Fibroblast of pulmonary artery (primary cell): ENCODE data around the gene KCNQ1OT1.

Source experiments
- DNase-seq: peaks from one replicate; pipeline ENCODE4 v3.0.0-alpha.2; 2010; ENCODE audit warnings: low read depth
- H3K4me3 ChIP-seq: replicated peaks from 2 replicates; pipeline ENCODE4 v1.5.1; 2011; ENCODE audit warnings: low read depth, mild to moderate bottlenecking, control low read depth, low read length, moderate library complexity
- TF ChIP-seq, protein P1 (sequence below): IDR thresholded peaks from 2 replicates; pipeline ENCODE4 v1.5.1; 2011; ENCODE audit warnings: mild to moderate bottlenecking, control low read depth, low read length, inconsistent platforms; ENCODE audit errors: missing control alignments

Gene KCNQ1OT1

DNA sequence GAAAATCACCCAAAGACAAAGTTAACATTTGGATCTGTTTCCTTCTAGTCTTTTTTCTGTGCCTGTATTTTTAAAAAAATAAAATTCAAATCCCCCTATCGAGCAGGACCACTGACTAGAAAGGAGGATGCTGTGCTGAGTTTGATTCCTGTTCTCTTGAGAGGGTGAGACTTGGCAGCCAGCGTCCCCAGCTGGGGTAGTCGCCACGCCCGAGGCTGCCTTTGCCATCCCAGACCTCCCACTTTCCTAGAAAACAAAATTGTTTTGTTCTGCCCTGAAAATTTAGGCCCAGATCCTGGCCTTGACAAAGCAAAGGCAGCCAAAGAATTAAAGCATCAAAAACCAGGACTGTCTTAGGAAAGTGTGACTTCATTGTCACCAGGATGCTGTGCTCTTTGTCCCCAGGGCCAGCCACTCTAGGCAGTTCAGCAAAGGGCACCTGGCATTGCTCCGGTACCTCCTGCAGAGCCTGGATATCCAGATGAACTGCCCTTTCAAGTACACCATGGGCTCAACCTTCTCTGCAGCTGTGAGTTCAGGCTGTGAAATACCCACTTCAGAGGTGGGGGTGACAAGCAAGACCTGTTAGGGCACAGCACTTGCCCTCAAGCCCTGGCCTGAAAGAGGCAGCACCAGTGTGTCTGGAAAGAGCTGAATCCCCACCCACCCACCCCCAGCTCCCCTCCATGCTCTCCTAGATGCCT, 44.6 kb downstream of the KCNQ1OT1 start:
- no peak for DNase-seq
- H3K4me3 ChIP-seq, result no peak overlapping the region
- TF ChIP-seq, protein P1, sequence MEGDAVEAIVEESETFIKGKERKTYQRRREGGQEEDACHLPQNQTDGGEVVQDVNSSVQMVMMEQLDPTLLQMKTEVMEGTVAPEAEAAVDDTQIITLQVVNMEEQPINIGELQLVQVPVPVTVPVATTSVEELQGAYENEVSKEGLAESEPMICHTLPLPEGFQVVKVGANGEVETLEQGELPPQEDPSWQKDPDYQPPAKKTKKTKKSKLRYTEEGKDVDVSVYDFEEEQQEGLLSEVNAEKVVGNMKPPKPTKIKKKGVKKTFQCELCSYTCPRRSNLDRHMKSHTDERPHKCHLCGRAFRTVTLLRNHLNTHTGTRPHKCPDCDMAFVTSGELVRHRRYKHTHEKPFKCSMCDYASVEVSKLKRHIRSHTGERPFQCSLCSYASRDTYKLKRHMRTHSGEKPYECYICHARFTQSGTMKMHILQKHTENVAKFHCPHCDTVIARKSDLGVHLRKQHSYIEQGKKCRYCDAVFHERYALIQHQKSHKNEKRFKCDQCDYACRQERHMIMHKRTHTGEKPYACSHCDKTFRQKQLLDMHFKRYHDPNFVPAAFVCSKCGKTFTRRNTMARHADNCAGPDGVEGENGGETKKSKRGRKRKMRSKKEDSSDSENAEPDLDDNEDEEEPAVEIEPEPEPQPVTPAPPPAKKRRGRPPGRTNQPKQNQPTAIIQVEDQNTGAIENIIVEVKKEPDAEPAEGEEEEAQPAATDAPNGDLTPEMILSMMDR, result no peak

DNA sequence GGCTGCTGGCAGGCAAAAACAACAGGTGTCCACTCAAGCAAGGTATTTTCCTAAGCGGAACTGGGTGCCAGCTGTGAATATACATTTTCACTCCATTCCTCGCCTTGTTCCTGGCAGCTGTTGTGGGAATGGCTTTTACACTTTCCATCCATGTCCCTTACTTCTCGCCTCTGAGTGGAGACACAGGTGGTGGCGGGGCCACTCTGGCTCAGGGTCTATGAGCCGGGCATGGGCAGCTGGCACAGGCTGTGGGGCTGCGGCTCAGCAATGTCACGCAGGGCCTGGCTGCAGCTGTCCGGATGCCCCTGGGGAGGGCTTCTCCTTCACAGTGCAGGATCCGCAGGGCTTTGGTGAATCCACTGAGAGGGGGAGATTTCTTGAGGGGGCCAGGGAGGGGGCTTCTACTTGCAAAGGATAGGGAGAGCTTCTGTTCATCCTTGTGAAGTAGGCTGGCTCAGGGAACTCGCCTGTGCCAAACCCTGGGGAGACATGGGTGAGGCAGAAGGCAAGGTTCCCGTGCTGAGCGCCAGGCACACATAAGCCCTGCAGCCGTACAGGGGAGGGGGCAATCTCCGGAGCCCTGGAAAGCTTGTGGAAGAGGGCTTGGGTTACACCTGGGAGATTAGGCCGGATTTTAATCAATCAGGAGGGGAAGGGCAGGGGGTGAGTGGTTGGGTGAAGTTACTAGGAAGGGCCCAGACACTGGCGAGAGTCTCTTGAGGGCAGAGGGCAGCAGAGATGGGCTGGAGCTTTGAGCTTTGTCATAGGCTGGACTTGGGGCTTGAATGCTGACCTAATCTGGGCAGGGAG, 45.7 kb downstream of the KCNQ1OT1 start:
- TF ChIP-seq, protein P1, result no peak
- DNase-seq, result no peak
- no peak overlapping the region for H3K4me3 ChIP-seq

DNA sequence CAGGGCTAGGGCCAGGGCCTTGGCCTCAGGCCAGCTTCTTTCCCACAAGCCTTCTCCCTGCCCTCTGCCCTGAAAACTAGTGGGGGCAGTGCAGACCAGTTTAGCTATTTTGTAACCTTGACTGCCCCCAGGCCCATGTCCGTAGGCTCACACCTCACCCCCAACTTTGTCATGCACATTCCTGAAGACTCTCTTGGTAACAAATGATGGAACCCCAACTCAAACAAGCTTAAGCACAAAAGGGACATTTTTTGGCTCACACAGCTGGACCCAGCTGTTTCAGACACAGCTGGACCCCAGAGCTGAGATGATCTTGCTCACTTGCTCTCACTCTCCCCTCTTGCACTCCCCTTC, 46.6 kb downstream of the KCNQ1OT1 start:
- H3K4me3 ChIP-seq, result no peak overlapping the region
- DNase-seq, result no peak
- TF ChIP-seq, protein P1, result no peak

GRCh38 chr11:2652333-2653197, 47.2 kb downstream of the KCNQ1OT1 start:
- TF ChIP-seq, protein P1, result no peak
- DNase-seq, result no peak
- H3K4me3 ChIP-seq, result no peak overlapping the region

DNA sequence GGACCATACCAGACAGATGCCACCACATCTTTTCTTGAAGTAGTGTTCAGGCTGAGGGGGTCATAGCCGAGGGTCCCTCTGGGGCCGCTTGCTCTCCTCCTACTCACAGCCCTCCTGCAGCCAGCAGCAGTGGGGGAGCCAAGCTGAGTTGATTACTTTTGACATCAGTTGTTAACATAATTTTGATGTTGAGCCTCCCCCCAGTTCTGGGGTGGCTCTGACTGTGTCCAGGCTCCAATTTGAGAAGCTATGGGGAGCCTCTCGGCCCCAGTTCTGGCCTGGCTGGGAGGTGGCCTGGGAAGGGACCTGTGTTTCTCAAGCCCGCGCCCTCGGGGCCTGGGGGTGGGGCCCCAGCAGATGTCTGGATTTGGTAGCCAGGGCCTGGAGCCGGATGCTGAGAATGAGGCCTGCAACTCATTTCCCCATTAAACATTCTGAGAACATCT, 47.9 kb downstream of the KCNQ1OT1 start:
- TF ChIP-seq, protein P1, result no peak
- DNase-seq, result no peak

GRCh38 chr11:2651054-2651617, 48.7 kb downstream of the KCNQ1OT1 start:
- TF ChIP-seq, protein P1, result no peak
- H3K4me3 ChIP-seq, result no peak overlapping the region
- DNase-seq, result no peak

More for the DNA sequence above, 47.9 kb downstream of the KCNQ1OT1 start:
- no peak overlapping the region for H3K4me3 ChIP-seq
